SK-N-MC (cell line): Measurements from ENCODE around the gene PTCRA.

Experiments used
- EZH2 ChIP-seq: fragments of 200-600 bp; sonication (generic); IDR thresholded peaks from one replicate; pipeline ENCODE4 v1.6.1; 2017; ENCODE audit warnings: antibody characterized with exemption
- FOXP2 ChIP-seq: optimal IDR thresholded peaks from 2 replicates; pipeline ENCODE3; 2011; ENCODE audit warnings: mild to moderate bottlenecking, moderate library complexity; ENCODE audit not compliant: insufficient read depth; ENCODE audit errors: extremely low read length, control extremely low read depth
- POLR2AphosphoS5 ChIP-seq: IDR thresholded peaks from 2 replicates; pipeline ENCODE4 v1.6.1; 2012; ENCODE audit warnings: mild to moderate bottlenecking, low read depth, low read length, borderline replicate concordance

DNA sequence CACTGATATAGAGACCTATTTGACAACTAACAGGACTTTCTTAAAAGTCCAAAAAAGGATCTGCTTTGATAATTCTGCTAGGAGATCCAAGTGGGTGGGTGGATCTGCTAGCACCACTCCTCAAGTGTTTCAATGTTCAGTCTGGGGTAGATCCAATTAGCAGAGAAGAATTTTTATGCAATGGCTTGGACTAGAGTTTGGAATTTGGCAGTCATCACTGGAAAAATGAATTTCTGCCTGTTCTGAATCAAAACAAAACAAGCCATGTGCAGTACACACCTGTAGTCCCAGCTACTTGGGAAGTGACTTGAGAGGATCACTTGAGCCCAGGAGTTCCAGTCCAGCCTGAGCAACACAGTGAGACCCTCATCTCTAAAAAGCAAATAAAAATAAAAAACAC is 32.1 kb downstream of the PTCRA start:
- TF ChIP-seq EZH2 (no peak), POLR2AphosphoS5 (no peak), FOXP2 (no peak)
